ENCODE data around the gene MKRN2.
"Not testable (repeated sequence)": the region's sequence is repeated elsewhere in the genome, so short reads cannot be mapped to it uniquely, and the experiment has no call there.

The MKRN2 gene

GRCh38 chr3:12624056-12624455, 67.2 kb downstream of the MKRN2 start:
- Histone ChIP-seq H3K4me1 (ENCODE audit: insufficient read depth, low read length) (no peaks in the 10 kb centered on the region), H3K9me3 (ENCODE audit: insufficient read depth, low read length, severe bottlenecking) (no peaks in the 10 kb centered on the region), H3K36me3 (ENCODE audit: insufficient read depth, low read length) (no peaks in the 10 kb centered on the region), H3K79me2 (ENCODE audit: insufficient read depth, low read length) (peaks cover 98% of the 10 kb centered on the region), H3K4me2 (ENCODE audit: insufficient read depth, low read length) (no peak overlapping the region), H4K20me1 (ENCODE audit: insufficient read depth, low read length) (peaks cover 69% of the 10 kb centered on the region; the same call in 1 of the 2 replicates), H3K27ac (ENCODE audit: low read length) (no peak overlapping the region), H3K9ac (ENCODE audit: low read depth, low read length) (no peak overlapping the region), H2AFZ (ENCODE audit: low read depth, low read length) (no peak overlapping the region), H3K27me3 (ENCODE audit: insufficient read depth, low read length, poor library complexity) (no peaks in the 10 kb centered on the region), H3K4me3 (ENCODE audit: low read depth in 1 of 2, low read length in 2 of 2) (no peak overlapping the region)
- no peak for ATAC-seq (ENCODE audit: insufficient read depth, low read depth)
- TF ChIP-seq, protein P1, sequence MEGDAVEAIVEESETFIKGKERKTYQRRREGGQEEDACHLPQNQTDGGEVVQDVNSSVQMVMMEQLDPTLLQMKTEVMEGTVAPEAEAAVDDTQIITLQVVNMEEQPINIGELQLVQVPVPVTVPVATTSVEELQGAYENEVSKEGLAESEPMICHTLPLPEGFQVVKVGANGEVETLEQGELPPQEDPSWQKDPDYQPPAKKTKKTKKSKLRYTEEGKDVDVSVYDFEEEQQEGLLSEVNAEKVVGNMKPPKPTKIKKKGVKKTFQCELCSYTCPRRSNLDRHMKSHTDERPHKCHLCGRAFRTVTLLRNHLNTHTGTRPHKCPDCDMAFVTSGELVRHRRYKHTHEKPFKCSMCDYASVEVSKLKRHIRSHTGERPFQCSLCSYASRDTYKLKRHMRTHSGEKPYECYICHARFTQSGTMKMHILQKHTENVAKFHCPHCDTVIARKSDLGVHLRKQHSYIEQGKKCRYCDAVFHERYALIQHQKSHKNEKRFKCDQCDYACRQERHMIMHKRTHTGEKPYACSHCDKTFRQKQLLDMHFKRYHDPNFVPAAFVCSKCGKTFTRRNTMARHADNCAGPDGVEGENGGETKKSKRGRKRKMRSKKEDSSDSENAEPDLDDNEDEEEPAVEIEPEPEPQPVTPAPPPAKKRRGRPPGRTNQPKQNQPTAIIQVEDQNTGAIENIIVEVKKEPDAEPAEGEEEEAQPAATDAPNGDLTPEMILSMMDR (IDR thresholded peaks at IDR 0.05; ENCODE audit: borderline replicate concordance, extremely low read depth, low read length, poor library complexity, severe bottlenecking) = no peak
- no peak for TF ChIP-seq EZH2 (IDR thresholded peaks at IDR 0.05; ENCODE audit: borderline replicate concordance, low read depth, low read length, severe bottlenecking)
- no peak for DNase-seq

DNA sequence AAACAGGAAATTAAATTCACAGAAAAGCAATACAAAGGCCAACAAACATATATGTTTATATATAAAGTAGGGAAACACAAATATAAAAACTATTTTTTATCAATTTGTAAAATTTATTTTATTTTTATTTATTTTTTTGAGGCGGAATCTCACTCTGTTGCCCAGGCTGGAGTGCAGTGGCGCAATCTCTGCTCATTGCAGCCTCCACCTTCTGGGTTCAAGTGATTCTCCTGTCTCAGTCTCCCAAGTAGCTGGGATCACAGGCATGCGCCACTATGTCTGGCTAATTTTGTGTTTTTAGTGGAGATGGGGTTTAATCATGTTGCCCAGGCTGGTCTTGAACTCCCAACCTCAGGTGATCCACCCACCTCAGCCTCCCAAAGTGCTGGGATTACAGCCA, 68.1 kb downstream of the MKRN2 start:
- H3K4me1 ChIP-seq (ENCODE audit: insufficient read depth, low read length) = not testable (repeated sequence)
- Histone ChIP-seq H3K79me2 (ENCODE audit: insufficient read depth, low read length) (peaks cover 100% of the 10 kb centered on the region), H4K20me1 (ENCODE audit: insufficient read depth, low read length) (peaks cover 74% of the 10 kb centered on the region; the same call in 1 of the 2 replicates)

DNA sequence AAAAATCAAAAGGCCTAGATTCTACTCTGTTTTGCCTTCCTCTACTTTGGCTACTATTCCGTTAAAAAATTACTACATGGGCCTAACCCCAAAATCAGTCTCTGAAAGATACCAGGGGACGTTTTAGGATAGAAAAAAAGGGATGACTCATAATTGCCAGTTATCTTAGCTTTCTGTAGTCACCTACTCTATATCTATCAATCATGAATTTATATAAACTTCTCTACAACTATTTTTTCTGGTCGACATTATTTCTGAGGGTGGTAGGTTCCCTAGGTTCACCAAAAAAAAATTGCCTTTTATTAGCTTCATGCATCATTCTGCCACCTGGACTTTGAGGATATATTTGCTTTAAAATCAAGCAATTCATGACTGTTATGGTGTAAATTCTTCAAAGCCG, 70.5 kb downstream of the MKRN2 start:
- Histone ChIP-seq H3K4me3 (ENCODE audit: low read depth in 1 of 2, low read length in 2 of 2) (no peak overlapping the region), H3K9ac (ENCODE audit: low read depth, low read length) (no peak overlapping the region), H3K36me3 (ENCODE audit: insufficient read depth, low read length) (no peaks in the 10 kb centered on the region; the same call in 1 of the 2 replicates), H3K27me3 (ENCODE audit: insufficient read depth, low read length, poor library complexity) (no peaks in the 10 kb centered on the region), H2AFZ (ENCODE audit: low read depth, low read length) (no peak overlapping the region), H3K79me2 (ENCODE audit: insufficient read depth, low read length) (peaks cover 100% of the 10 kb centered on the region), H4K20me1 (ENCODE audit: insufficient read depth, low read length) (peaks cover 72% of the 10 kb centered on the region), H3K9me3 (ENCODE audit: insufficient read depth, low read length, severe bottlenecking) (no peaks in the 10 kb centered on the region), H3K4me1 (ENCODE audit: insufficient read depth, low read length) (no peaks in the 10 kb centered on the region), H3K27ac (ENCODE audit: low read length) (no peak overlapping the region), H3K4me2 (ENCODE audit: insufficient read depth, low read length) (no peak overlapping the region)
- no peak for ATAC-seq (ENCODE audit: insufficient read depth, low read depth)
- TF ChIP-seq, protein P1 (IDR thresholded peaks at IDR 0.05; ENCODE audit: borderline replicate concordance, extremely low read depth, low read length, poor library complexity, severe bottlenecking) = no peak
- no peak for TF ChIP-seq EZH2 (IDR thresholded peaks at IDR 0.05; ENCODE audit: borderline replicate concordance, low read depth, low read length, severe bottlenecking)
- no peak for DNase-seq

More for the DNA sequence above, 68.1 kb downstream of the MKRN2 start:
- H3K36me3 ChIP-seq (ENCODE audit: insufficient read depth, low read length); H2AFZ ChIP-seq (ENCODE audit: low read depth, low read length); H3K4me2 ChIP-seq (ENCODE audit: insufficient read depth, low read length); H3K27me3 ChIP-seq (ENCODE audit: insufficient read depth, low read length, poor library complexity); H3K27ac ChIP-seq (ENCODE audit: low read length); ATAC-seq (ENCODE audit: insufficient read depth, low read depth); H3K9ac ChIP-seq (ENCODE audit: low read depth, low read length); H3K4me3 ChIP-seq (ENCODE audit: low read depth in 1 of 2, low read length in 2 of 2); H3K9me3 ChIP-seq (ENCODE audit: insufficient read depth, low read length, severe bottlenecking); DNase-seq: not testable (repeated sequence)

GRCh38 chr3:12628813-12629212, 71.9 kb downstream of the MKRN2 start:
- peaks cover 77% of the 10 kb centered on the region for H4K20me1 ChIP-seq (ENCODE audit: insufficient read depth, low read length)
- H3K4me2 ChIP-seq (ENCODE audit: insufficient read depth, low read length) = no peak overlapping the region
- no peak for TF ChIP-seq EZH2 (IDR thresholded peaks at IDR 0.05; ENCODE audit: borderline replicate concordance, low read depth, low read length, severe bottlenecking)
- no peaks in the 10 kb centered on the region; the same call in 1 of the 2 replicates for H3K36me3 ChIP-seq (ENCODE audit: insufficient read depth, low read length)
- H3K4me1 ChIP-seq (ENCODE audit: insufficient read depth, low read length) = no peaks in the 10 kb centered on the region
- H3K27me3 ChIP-seq (ENCODE audit: insufficient read depth, low read length, poor library complexity) = no peaks in the 10 kb centered on the region
- H2AFZ ChIP-seq (ENCODE audit: low read depth, low read length) = no peak overlapping the region
- no peak for DNase-seq
- no peak for ATAC-seq (ENCODE audit: insufficient read depth, low read depth)
- no peaks in the 10 kb centered on the region for H3K9me3 ChIP-seq (ENCODE audit: insufficient read depth, low read length, severe bottlenecking)
- H3K4me3 ChIP-seq (ENCODE audit: low read depth in 1 of 2, low read length in 2 of 2) = no peak overlapping the region
- H3K27ac ChIP-seq (ENCODE audit: low read length) = no peak overlapping the region
- H3K9ac ChIP-seq (ENCODE audit: low read depth, low read length) = no peak overlapping the region
- peaks cover 99% of the 10 kb centered on the region for H3K79me2 ChIP-seq (ENCODE audit: insufficient read depth, low read length)
